GM18907 (cell line): ENCODE results near the gene DENND6B.

Source experiments
- ATAC-seq: cut with Tn5 transposase; IDR thresholded peaks from one replicate; pipeline ENCODE4 v1.9.1; 2021; ENCODE audit warnings: mild to moderate bottlenecking, moderate library complexity; ENCODE audit not compliant: unreplicated experiment

The DENND6B gene

DNA sequence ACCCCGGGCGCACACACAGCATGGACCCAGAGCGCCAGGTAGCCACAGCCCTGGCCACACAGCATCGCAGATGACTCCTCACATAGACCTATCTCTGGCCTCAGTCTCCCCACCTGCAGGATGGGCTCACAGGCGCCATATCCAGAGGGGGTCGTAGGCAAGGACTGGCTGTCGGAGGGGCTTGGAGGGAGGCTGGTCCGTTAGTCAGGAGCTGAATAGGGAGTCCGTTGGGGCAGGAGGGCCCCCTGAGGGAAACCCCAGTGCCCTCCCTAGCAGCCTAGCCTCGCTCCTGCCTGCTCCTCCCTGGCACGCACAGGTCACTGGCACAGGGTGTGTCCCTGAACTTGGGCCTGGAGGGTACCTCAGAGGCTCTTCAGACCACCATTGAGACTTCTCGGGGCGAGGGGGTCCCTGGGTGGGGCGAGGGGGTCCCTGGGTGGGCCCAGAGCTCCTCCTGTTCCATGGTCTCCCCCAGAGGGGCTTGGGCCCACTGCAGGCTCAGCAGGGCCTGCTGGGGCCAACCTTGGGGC, 21.4 kb downstream of the DENND6B start:
- ATAC-seq, result no peak

GRCh38 chr22:50304528-50305392, 22.1 kb downstream of the DENND6B start:
- no peak for ATAC-seq

GRCh38 chr22:50303848-50304527, 22.8 kb downstream of the DENND6B start:
- no peak for ATAC-seq

DNA sequence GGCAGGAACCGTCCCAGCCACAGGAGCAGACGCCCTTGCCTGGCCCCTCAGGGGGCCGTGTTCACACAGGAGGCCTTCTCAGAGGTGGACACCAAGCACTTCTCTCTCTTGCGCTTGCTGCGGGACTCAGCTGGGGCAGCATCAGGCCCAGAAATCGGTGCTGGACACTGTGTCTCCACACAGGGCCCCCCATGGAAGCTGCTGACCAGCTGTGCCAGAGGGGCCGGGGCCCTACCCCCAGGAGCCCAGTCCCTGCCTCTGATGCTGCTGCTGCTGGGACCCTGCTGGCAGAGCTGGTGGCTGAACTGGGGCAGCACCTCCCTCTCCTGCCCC, 23.3 kb downstream of the DENND6B start:
- ATAC-seq, result no peak

DNA sequence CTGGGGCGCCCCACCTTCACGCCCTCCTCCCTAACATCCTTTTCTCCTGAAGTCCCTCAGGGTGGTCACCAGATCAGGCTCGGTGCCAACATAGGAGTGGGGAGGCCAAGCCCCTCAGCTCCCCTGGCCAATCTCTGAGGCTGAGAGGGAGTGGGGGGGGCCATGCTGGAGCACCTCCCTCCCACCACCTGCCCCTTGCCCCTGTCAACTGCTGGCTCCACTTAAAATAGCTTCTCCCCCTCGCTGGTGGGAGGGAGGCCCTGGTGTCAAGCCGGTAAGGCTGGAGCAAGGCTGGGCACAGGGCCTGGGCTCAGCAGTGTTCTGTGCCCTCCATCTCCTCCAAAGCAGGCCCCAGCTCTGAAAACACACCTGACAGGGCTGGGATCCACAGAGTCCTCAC, 24.2 kb downstream of the DENND6B start:
- no peak for ATAC-seq

GRCh38 chr22:50302041-50302541, 24.7 kb downstream of the DENND6B start:
- no peak for ATAC-seq

- no peak for ATAC-seq
Observed at GRCh38 chr22:50301581-50301991, 25.2 kb downstream of the DENND6B start.

- no peak for ATAC-seq
Observed at GRCh38 chr22:50300620-50301257, 26.1 kb downstream of the DENND6B start.

GRCh38 chr22:50299785-50300619, 26.8 kb downstream of the DENND6B start:
- ATAC-seq, result no peak

GRCh38 chr22:50298937-50299784, 27.7 kb downstream of the DENND6B start:
- ATAC-seq, result no peak

DNA sequence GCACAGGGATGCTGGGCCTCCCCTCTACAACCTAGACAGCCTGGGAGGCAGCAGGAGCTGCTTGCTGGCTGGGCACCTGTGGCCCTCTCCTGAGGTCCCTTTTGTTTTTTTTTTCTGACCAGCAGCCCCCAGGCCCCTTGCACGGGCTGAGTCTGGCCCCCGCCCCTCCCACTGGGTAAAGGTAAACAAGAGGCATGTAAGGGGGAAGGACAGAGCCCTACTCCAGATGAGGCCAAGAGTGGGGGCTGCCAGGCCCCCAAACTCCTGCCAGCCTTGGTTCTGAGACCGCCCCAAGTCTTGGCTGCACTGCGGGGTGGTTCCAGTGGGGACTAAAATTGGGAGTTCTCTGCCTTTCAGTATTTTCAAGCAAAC, 28.6 kb downstream of the DENND6B start:
- no peak for ATAC-seq

- no peak for ATAC-seq
Observed at GRCh38 chr22:50297510-50298265, 29.1 kb downstream of the DENND6B start.

GRCh38 chr22:50296658-50297490, 29.9 kb downstream of the DENND6B start:
- no peak for ATAC-seq

DNA sequence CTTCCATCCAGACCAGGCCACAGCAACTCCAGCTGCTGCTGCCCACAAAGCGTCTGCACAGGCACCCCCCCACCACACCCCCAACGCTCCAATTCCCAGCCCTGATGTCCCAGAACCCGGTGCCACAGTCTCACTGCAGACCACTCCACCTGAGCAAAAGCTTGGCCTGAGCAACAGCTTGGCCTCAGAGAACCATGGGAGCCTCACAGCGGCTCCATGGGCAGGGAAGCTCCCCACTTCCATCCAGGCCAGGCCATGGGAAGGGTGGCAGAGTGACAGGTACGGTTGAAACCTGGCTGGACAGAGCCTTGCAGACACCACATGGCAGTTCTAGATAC, 32.5 kb downstream of the DENND6B start:
- ATAC-seq, result no peak

DNA sequence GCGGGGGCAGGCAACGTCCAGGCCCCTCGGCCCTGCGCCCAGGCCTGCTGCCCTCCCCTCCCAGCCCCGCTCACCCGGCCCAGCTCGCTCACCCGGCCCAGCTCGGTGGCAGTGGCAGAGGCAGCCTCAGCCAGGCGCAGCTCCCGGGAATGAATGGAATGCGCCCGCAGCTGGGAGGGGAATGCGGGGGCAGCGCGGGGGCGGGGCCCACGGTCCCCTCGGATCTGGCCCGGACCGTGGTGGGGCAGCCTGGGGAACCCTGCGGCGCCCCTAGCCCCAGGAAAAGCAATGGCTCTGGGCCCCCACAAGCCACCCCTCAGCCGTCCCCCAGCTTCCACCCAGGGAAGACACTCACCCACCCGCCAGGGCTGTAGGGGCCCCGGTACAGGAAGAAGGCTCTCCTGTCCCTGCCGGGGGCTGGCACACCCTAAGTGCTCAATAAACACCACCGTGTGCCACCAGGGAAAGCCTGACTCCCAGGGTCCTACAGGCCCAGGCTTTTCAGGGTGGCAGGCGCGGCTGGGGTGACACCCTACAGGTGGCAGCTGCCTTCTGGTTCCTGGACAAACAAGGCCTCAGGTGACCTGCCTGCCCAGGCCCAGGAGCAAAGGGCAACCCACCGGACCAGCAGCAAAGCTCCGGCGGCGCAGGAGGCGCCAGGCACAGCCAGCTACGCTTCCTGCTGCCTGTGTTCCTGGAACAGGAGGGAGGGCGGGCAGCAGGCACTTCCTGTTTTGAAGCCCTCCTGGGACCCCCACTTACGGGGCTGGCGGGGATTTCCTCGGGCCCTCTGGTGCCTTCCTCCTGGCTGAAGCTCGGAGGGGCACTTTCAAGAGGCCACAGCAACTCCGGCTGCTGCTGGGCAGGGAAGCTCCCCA, 33.1 kb downstream of the DENND6B start:
- ATAC-seq, result no peak

DNA sequence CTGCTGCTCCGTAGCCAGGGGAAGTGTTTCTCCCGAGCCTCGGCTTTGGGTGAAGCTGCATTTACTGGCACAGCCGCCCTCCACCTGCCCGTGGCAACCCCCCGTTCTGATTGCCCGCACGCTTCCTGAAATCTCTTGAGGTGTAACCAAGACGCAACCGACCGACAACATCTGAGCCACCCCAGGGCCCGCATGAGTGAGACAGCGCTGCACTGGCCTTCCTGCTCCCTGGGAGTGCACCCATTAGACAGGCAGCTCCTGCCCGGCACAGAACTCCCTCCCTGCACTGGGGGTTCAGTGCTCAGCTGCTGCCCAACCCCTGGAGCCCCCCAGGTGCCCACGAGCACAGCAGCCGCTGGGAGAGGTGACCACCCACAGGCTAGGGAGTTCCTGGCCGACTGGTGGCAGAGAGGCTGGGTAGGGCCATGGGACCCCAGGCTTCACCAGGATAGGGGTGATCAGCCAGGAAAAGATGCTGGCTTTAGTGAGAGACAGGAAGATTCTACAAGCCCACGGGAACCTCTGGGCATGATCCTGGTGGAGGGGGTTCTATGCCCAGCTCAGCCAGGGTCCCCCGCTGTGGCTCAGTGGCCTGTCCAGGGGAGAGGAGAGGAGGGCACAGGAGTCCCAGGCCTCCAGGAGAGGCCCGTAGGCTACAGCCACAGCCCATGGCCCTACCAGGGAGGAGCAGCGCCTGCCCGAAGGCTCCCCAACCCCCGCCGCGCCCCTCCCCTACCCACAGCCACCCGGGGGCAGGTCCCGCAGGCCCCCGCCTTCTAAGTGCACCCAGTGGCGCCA, 34.0 kb downstream of the DENND6B start:
- no peak for ATAC-seq
